ENCODE data around the gene DHDH.

The DHDH gene

DNA sequence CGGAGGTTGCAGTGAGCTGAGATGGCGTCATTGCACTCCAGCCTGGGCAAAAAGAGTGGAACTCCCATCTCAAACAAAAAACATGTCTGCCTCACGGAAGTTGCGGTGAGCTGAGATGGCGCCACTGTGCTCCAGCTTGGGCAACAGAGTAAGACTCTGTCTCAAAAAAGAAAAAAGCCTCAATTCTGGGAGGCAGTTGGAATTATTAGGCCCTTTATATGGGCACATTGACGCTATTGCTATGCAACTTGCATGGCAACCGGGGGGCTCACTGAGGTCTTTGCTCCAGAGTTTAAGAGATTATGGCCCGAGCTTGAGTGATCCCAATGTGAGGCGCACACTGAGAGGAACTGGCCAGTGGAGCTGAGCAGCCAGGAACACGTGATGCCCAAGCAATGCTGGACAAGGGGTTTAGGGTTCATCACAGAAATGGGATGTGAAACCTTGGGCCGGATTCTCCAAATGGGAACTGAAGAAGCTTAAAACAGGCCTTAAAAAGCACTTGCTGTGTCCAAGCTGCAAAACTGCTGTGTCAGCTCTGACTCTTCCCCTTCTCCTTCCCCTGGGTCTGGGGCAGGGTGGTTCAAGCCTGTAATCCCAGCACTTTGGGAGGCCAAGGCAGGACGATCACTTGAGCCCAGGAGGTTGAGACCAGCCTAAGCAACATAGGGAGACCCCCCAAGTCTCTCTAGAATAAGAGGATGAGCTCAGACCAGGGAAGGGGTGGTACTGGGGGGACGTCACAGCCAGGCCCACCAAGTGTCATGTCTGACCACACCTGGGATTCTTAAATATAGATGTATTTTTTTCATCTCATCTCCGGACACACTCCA, 34.1 kb downstream of the DHDH start:
- DNase-seq, result no peak

DNA sequence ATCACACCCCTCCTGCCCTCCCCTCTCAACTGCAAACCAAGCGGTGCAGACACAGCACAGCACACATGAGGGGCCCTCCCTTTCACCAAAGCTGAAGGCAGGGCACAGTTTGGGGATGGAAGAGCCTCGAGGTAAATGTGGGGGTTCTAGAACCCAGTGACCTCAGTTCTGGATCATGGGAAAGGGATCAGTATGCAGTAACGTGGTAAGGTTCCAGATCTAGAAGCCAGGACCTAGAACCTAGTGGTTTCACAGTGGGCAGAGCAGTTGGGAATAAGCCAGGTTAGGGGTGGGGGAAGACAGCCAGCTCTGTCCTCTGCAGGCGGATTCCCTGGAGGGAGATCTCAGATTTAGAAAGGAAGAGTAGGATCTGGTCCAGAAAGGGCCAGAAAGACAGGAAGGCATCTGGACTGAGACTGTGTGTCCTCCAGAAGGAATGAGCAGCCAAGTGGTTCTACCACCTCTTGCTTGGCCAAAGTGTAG, 34.7 kb downstream of the DHDH start:
- no peak for DNase-seq

DNA sequence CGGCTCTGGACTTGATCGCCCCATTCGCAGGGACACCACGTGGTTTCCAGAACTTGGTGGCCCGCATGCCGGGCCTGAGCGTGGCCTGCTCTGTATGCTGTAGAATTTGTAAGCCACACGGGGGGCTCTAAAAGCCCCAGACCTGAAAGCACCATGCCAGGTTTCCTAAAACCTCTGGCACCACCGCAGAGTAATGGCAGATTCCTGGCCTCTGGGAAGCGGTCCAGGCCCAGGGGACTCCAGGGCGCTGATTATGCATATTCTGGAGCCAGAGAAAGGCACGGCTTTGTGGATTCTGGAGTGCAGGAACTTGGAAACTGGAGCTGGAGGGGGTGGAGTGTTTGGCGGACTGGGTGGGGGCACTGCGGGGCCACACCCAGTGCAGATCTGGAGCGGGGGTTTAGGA, 35.3 kb downstream of the DHDH start:
- no peak for DNase-seq

DNA sequence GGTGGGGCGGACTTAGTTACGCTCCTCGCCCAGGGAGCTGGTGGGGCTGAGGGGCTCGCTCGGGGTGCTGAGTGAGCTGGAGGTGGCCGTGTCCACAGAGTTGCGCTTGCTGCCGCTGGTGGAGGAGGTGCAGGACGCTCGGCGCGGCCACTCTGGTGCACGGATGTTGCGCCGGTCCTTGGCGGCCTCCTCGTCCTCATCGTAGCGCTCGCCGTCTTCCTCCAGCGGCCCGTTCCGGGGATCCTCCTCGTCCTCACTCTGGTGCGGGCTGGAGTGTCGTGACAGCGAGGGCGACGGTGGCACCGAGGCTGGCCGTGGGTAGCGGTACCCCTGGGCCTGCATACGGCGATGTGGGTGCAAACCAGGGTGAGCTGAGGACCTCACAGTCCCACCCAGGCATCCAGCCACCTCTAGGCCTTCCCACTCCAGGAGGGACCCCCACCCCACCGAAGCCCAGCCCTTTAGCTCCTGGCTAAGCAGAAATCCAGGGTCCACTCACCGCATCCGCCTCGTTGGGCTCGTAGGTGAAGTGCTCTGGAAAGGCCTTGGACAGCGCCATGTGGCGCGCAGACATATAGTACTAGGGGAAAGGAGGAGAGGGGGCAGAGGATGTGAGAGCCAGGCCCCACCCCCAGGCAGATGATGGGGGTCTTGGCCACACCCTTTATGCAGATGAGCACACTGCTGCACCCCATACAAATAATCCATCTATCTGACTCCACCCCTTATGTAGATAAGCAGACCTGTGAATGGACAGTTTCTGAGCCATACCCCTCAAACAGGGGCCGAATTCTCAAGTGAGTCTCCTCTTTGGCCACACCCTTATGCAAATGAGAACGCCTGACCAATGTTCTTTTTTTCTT, 36.0 kb downstream of the DHDH start:
- DNase-seq, result no peak

DNA sequence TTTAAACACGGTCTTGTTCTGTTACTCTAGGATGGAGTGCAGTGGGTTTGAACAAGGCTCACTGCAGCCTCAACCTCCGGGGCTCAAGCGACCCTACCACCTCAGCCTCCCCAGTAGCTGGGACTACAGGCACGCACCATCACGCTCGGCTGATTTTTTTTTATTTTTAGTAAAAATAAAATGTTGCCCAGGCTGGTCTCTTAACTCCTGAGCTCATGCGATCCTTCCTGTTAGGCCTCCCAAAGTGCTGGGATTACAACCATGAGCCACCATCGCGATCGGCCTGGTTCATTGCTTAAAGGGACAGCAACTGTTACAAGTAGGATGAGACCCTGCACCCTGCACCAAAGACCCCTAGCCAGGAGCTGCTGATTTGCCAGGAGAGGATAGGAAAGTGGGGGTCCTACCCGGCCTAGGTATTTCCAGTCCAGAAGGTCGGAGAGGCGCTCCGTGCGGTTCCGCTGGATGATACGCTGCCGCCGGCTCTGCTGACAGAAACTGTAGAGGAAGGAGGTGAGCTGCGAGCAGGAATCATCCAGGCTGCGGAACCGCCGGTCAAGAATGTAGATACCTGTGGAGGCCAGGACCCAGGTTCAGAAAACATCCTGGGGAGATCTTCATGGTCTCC, 36.8 kb downstream of the DHDH start:
- DNase-seq, result no peak

DNA sequence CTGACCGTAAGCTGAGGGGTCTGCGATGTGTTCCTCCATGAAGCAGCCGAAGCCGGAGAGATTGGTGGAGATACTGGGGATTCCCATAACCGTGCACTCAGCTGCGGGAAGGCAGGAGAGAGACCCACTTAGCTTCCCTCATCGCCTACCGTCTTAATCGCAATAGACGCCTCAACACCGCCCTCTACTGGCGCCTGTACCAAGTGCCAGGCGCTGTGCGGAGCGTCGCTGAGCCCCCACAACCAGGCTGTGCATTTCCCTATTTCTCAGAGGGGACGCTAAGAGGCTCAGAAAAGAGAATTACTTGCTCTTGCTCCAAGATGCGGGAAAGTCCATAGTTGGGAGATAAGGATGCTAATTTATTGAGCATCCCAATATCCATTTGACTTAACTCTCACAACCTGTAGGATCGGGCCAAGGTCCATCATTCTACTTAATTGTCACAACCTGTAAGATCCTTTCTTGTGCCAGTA, 37.5 kb downstream of the DHDH start:
- DNase-seq, result peak; percentile 63 to 85

DNA sequence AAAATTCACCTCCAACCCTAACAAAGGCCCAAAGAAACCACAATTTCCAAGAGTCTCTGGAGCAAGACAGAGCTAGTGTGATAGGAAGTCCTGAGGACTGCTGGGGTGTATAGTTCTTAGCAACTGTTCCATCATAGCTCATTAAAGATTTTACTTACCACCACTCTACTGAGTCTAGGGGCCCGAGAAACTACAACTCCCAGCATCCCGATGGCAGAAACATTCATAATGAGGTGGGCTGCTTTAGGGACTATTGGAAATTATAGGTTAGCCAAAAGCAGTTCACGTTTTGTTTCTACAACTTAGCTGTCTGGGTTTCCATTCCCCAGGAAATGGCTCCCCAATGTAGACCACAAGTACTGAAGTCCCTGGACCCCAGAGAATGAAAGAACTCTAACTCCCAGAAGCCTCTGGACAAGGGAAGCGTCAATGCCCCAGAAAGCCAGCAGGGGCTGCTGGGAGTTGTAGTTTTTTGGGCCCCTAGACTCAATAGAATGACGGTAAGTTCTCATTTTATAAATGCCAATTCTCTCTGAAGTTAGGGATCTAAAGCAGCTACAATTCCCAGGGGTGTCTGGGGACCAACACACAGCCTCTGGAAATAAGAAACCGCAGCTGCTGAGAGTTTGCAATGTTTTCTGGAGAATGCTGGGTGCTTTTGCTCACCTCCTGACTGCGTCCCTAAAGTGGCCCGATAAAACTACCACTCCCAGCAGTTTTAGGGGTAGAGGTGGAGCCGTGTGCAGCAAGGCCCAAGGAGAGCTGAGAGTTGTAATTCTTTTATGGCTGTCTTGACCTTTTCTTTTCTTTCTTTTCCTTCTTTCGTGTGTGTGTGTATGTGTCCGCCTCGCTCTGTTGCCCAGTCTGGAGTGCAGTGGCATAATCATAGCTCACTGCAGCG, 42.7 kb downstream of the DHDH start:
- peak; percentile 63 to 70 for DNase-seq

DNA sequence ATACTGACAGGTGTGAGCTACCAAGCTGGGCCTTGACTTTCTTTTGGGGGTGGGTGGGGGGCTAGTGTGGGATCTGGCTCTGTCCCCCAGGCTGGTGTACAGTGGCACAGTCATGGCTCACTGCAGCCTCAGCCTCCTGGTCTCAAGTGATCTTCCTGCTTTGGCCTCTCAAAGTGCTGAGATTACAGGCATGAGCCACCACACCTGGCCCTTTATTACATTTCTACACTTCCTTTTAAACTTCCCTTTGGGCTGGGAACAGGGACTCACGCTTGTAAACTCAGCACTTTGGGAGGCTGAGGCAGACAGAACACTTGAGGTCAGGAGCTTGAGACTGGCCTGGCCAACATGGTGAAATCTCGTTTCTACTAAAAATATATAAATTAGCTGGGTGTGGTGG, 43.6 kb downstream of the DHDH start:
- no peak for DNase-seq

DNA sequence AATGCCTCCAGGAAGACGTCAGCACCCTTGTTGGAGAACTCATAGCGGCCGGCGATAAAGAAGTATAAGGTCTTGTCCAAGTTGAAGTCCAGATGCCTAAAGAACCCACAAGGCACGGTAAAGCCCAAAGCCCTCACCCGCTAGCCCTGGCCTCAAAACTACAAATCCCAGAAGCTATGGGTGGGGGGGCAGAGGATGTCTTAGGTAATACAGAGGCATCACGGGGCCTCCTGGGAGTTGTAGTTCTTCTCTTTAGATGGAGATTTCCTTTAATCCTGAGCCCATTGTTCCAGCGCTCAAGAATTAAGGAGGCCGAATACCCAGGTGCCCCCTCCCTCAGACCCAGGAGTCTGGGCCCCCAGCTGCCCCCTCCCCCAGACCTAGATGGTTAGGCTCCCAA, 48.8 kb downstream of the DHDH start:
- DNase-seq, result no peak

DNA sequence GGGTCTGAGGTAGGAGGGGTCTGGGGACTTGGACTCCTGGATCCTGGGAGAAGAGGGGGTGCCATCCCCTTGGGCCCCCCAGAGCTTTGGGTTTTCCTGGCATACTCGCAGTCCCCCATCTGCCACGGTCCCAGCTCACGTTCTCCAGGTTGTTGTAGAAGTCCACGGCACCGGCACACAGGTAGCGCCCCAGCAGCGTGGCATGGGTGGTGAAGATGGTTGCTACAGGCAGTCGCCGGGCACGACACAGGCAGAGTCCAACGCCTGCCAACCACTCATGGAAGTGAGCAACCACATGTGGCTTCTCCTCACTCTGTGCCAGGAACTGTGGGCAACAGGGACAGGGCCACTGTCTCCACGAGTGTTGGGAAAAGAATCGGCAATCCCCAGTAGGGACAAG, 52.2 kb downstream of the DHDH start:
- no peak for DNase-seq

DNA sequence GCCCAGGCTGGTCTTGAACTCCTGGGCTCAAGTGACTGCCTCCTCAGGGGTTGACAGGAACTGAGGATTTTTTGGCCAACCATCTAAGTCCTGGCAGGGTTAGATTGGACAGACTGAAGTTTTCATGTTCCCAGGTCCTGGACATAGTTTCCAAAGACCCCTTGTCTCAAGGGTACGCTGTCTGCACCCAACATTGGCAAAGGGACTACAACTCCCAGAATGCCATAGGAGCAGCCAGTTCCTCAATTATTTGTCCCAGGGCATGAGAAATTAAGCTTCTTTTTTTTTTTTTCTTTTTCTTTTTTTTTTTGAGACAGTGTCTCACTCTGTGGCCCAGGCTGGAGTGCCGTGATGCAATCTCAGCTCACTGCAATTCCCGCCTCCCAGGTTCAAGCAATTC, 52.7 kb downstream of the DHDH start:
- no peak for DNase-seq

DNA sequence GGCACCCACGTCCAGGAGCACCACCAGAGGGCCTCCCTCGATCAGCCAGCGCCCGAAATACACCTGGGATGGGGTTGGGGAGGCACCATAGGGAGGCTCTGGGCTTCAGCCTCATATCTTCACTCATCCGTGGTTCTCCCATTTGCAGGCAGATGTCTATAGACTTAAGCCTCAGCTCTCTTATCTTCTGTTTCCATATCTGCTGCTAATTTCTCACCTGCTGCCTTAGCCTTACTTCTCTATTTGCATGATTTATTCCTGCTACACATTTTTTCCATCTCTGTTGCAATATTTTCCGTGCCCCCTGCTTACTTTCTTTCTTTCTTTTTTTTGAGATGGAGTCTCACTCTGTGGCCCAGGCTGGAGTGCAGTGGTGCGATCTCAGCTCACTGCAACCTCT, 53.8 kb downstream of the DHDH start:
- no peak for DNase-seq

DNA sequence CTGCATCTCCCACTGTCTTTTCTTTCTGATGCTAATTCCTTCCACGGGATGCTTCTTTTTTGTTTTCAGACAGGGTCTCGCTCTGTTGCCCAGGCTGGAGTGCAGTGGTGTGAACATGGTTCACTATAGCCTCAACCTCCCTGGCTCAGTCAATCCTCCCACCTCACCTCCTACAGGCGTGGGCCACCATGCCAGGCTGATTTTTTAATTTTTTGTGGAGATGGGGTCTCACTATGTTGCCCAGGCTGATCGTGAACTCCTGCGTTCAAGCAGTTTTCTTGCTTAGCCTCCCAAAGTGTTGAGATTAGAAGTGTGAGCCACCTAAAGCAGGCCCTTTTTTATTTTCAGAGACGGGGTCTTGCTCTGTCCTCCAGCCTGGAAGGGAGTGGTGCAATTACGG, 54.8 kb downstream of the DHDH start:
- DNase-seq, result no peak

DNA sequence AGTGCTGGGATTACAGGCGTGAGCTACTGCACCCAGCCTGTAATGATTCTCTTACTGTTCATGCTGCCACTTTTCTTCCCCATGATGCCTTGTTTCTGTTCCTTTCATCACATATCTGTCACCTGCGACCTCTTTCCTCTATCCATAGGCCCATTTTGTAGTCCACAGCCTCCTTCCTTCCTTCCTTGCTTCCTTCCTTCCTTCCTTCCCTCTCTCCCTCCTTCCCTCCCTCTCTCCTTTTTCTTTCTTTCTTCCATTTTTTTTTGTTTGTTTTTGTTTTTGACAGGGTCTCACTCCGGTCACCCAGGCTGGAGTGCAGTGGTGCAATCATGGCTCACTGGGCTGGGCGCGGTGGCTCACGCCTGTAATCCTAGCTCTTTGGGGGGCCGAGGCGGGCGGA, 55.4 kb downstream of the DHDH start:
- DNase-seq, result no peak

DNA sequence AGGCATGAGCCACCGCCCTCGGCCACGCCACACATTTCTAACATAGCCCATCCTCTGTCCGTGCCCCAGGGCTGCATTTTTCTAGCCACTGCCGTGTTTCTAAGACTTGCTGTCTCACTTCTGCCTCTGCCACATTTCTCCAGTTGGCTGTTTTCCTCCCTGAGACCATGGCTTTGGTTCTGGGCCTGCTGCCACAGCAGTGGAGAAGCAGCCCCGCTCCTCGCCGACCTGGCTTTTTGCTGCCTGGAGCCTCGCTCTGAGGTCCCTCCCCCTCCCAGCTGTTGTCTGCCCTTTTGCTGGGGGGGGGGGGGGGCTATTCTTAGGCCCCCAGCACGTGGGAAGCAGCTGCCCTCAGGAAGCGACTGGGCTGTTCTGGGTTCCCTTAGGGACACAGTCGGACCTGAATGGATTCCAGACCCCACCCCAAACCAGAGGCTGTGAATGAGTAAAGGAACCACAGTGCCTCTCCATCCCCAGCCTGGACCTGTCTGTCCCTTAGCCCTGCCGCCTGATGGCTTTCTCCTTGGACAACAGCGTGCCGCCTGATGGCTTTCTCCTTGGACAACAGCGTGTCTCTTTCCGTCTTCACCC, 56.3 kb downstream of the DHDH start:
- no peak for DNase-seq

DNA sequence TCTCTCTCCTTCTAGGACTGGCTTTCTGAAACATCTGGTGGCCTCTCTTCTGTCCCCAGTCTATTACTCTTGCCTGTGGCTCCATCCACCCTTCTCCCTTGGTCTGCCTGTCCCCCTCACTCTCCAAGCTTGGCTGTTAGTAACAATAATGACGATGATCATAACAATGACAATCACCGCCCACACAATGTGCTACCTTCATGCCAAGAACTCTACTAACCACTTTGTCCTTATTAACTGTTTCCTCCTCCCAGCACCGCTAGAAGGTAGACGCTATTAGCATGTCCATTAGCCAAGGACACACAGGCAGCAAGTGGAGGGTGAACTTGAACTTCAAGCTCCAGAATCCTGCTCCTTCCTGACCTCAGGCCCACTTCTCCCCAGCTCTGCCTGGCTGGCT, 56.9 kb downstream of the DHDH start:
- DNase-seq, result no peak

DNA sequence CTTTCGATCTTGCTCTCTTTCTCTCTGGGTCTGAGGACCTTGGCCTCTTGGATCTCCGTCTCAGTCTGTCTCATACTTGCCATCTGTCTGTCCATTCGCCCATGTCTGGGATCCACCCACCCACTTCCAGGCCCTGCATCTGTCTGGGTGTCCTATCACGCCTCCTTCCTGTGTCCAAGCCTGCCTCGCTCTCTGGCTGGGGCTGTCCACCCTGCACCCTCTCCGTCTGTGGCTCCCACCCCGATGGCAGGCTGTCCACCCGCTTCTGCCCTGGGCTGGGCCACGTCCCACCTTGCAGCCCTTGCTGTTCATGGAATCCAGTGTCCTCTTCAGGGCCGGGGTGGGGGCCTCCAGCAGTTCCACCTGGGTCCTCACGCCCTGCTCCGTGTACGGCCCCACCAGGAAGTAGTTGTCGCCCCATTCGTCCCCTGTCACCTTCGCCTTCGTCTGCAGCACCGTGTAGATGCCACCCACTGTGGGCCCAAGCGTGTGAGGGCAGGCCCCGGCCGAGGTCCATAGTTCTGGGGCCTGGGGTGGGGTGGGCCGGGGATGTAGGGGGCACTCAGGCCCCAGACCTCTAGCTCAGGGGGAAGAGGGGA, 57.6 kb downstream of the DHDH start:
- DNase-seq, result no peak

DNA sequence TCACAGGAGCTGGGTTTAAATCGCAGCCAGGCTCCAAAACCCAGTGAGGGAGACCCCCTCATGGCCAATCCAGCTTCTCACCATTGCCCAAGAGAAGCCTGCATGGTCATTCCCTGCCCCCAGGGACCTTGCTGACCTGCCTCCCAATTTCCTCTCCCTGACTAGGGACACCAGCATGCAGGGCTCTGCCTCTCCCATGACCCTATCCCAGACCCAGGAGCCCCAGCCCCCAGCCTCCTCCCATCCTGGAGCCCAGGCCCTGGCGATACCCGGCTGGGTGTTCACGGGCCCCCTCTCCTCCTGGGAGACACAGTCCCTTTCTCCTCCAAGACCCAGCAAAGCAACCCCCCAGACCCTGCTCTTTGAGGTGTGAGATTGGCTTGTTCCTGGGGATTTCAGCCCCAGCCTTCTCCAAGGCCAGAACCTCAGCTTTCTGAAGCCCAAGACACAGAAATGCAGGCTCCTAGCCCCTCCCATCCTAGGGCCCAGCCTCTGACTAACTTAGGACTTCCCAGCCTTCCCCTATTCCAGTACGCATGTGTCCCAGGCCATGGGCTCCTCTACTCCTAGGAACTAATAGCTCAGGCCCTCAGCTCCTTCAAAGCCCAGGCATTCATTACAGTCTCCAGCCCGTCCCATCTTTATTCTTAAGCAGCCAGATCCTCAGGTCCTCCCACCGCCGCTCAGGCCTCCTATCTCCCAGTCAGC, 58.5 kb downstream of the DHDH start:
- no peak for DNase-seq

DNA sequence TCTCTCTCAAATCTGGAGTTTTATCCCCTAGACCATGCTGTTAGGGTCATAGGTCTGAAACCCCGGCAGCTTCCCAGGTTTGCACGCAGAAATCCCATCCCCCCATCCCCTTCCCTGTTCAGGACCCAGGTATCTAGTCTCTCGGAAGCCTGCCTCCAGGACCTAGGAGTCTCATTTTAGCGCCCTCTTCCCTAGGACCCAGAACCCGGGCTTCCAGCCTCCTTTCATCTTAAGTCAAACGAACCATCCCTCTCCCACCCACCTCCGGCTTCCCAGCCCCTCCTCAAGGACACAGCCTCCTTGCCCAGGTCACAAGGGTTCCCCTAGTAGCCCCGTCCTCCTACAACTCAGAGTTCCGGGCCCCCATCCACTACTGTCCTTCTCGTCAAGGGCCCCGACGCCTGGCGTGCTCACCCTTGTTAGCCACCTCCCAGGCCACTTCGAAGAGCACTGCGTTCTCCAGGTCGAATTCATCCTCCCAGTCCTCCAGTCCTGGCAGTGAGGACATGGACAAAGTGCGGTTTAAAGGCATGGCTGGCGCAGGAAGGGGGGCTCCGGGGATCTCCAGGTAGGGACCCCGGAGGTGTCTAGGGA, 59.2 kb downstream of the DHDH start:
- DNase-seq, result no peak

All from NCI-H524 (cell line).